Endometrial microvascular endothelial cells (primary cell): Measurements from ENCODE around the gene UBAP1. TPM values are rescaled to one million over a fixed set of nuclear protein-coding genes. Genes with fewer than 3 reads are reported as not detected.
"Not testable (repeated sequence)": the region's sequence is repeated elsewhere in the genome, so short reads cannot be mapped to it uniquely, and the experiment has no call there.

Experiments used
- in situ Hi-C: cut with HindIII; loops from 2 replicates; pipeline ENCODE4 v1.10.0; 2017; ENCODE audit warnings: low sequenced_read_pairs, low pct_unique_long_range_greater_than_20kb; ENCODE audit errors: inconsistent ontology term
- total RNA-seq: library from RNA; depleted of rRNA; stranded (reverse); fragments of >200 nt; gene quantifications from one replicate; pipeline ENCODE4 v1.2.3, GENCODE V29; 2015; ENCODE audit errors: inconsistent ontology term

UBAP1 gene
- total RNA-seq, 1 donor from 2014 or later, result 41.5 TPM

DNA sequence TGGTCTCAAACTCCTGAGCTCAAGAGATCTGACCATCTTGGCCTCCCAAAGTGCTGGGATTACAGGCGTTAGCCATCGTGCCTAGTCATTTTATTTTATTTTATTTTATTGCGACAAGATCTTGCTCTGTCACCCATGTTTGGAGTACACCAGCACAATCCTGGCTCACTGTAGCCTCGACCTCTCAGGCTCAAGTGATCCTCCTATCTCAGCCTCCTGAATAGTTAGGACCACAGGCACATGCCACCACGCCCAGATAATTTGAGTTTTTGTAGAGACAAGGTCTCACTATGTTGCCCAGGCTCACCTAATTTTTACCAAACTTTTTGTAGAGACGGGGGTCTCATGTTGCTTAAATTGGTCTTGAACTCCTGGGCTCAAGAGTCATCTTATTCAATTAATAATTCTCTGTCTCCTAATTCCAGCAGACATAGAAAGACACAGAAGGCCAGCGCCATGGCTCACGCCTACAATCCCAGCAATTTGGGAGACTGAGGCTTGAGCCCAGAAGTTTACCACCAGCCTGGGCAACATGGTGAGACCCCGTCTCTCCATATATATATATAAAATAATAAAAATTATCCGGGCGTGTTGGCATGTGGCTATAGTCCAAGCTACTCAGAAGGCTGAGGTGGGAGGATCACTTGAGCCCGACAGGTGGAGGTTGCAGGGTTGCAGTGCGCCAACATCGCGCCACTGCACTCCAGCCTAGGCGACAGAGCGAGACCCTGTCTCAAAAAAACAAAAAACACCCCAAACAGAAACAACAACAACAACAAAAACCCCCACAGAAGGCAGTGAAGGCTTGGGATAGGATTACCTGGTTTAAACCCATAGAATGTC, 1.0 kb upstream of the UBAP1 start:
- in situ Hi-C loops, result no loop called here

DNA sequence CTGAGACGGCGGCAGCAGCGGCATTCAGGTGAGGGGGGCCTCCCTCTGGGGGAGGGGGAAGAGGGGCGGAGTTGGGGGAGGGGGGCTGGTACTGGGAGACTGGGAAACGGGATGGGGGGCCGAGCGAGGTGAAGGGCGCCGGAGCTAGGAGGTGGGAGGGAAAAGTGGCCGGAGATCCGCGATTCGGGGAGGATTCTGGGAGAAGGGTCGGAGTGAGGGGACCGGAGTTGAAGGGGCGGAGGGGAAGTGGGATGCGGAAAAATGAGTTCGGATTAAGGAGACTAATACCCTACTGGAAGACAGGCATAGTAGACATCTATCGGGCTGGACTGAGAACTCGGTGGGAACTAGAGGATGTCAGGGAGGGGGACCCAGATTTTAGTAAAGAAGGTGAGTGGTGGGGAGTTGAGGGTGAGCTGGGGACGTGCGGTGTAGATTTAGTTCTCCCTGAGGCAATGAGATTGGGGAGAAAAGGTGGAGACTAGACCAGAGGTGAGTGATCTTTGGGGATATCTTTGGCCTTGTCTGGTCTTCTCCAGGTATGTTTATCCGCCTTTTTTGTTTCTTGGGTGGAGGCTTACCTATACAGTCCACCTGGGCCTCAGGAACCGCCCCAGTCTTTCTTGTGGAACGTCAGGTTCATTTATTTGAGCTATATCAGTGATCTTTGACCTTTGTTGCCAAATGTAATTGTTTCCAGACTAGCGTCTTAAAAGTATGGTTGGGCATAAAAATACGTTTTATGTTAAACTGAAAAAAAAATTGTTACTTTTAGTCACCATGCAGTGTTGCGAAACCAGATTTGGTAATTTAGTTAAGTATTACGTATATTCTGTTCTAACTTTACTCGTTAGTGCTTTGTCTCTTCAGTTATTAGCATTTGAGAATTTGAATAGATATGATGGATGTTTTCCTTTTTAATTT, 632 bp downstream of the UBAP1 start:
- in situ Hi-C loops, result no loop called here

DNA sequence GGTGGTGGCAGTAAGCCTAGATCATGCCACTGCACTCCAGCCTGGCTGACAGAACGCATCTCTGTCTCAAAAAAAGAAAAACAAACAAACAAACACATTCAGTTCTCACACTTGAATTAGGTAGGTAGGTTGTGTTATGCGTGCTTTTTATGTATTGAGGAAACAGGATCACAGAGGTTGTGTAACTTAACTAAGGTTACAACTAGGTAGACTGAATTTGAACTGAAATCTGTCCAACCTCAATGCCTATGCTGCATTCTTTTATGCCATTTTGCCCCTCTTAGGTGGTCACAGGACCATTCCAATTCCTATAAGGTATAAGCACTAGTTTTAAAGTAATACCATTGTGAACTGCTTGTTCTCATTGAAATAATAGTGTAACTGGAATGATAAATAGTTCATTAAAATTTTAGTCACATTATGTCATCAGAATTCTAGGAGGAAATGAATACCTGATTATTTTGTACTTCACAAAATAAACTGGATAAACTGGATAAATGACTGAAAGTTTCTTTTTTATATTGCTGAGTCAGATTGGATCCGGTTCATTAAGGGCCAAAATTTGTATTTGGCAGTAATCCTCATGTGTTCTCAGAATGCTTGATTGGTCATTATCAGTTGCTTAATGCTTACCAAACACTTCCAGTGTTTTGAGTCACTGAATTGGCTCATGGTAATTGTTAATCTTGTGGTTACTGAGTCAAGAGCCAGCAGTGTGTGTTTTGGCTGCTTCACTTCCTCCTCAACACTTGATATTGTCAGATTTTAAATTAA, 7.1 kb downstream of the UBAP1 start:
- in situ Hi-C loops, result no loop called here

DNA sequence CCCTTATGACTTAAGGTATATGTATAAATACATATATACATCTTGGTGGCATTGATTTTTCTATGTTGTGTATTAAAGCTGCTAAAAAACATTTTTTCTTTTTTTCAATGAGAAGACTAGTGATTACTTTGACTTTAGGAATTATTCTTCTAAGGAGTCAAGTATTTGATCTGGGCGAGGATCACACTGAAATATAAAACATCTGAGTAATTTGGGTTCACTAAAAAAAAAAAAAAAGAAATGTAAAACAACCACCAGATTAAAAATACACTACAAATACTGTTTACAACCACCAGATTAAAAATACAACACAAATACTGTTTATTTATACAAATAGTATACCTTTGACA, 9.0 kb downstream of the UBAP1 start:
- in situ Hi-C loops, result no loop called here

DNA sequence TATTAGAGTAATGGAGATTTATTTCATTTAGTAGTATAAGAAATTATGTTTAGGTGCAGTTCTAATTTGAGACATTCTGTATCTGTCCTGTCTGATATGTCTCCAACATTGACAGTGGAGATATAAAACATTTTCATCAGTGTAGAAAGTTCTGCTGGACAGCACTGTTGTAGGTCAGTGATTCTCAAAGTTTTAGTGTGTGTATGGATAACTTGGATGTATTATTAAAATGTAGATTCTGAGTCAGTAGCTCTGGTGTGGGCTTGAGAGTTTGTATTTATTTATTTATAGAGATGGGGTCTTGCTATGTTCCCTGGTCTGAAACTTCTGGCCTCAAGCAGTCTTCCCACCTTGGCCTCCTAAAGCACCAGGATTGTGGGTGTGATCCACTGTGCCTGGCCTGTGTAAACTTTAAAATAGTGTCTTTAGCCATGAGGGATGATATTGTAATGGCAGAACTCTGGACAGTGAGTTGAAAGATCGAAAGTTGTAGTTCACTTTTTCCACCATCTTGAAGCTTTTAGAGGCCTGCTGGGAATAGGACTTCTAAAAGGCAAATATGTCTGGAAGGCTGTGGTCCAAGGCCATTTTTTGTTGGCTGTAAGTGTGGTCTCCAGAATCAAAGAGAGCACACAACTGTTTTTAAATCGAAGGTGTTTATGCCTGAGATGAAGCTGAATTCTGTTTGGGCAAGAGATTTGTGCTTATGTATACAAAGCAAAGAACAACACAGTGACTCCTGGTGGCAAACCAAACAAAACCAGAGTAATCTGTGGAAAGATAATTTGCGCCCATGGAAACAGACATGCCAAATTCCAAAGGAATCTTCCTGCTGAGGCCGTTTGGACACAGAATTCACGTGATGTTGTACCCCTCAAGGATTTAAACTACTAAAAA, 12.4 kb downstream of the UBAP1 start:
- in situ Hi-C loops, result no loop called here

DNA sequence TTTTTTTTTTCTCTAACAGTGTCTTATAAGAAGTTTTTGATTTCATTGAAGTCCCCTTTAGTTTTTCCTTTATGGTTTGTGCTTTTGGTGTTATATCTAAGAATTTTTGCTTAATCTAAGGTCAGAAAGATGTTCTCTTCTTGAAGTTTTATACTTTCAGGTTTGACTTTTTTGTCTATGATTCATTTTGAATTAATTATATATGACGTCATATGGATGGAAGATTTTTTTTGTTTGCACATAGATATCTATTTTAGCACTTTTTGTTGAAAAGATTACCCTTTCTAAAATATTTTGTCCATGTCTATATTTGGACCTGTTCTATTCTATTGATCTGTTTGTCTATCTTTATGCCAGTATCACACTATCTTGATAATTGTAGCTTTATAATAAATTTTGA, 16.3 kb downstream of the UBAP1 start:
- in situ Hi-C loops, result no loop called here

DNA sequence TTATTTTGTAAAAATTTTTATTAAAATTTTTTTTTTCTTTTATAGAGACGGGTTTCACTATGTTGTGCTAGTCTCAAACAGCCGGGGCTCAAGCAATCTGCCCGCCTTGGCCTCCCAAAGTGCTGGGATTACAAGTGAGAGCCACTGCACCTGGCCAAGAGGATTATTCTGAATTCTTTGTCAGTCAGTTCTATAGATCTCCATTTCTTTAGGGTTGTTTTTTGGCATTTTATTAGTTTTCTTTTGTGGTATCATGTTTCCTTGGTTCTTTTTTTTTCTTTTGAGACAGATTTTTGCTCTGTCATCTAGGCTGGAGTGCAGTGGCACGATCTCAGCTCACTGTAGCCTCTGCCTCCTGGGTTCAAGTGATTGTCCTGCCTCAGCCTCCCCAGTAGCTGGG, 18.4 kb downstream of the UBAP1 start:
- in situ Hi-C loops, result not testable (repeated sequence)

DNA sequence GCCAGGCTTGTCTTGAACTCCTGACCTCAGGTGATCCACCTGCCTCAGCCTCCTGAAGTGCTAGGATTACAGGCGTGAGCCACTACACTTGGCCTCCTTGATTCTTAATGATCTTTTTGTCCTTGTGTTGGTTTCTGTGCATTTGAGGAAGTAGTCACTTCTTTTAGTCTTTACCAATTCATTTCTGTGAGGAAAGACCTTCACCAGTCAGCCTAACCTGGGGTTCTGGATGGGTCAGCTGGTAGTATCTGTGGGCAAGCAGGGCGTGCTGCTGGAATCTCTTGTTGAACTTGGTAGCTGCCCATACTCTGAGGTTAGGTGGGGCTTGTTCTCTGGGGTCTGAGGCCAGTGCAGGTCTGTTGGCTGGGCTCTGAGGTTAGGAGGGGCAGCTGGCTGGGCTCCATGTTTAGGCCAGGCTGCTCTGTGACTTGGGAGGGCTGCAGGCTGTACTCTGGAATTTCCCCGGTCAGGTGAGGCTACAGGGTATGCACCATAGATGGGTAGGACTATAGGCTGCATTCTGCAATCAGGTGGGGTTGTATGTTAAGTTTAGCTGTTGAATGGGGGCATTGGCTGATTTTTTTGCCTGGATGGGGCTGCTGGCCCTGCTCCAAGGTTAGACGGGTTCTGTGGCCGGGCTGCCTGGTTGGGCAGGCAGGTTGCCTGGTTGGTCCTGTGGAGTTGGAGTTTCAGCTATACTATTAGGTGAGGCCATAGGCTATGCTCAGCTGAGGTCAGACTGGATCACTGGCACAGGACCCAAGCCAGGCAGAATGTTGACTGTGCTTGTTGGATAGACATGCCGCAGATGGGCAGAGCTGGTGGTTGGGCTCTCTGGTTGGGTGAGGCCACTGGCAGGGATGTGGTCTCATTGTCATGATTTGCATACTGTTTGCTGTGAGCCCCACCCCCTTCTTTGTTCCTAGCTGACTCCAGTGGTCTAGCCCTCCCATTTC, 19.2 kb downstream of the UBAP1 start:
- in situ Hi-C loops, result no loop called here

DNA sequence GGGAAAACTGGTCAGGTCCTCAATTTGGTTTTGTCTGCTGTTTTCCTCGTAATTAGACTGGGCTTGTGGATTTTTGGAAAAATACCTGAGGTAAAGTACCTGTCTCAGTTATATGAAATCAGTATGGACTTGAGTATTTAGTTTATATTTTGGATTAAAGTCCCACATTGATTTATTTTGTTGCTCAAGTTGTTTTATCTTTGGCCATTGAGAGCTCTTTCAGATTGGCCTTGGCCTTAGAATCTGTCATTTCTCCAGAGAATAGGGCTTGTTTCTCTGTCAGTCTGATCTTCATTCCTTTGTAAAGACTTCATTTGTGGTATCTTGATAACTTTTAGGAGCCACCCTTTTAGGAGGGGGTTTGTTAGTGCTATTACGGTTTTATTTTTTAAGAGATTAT, 21.2 kb downstream of the UBAP1 start:
- in situ Hi-C loops, result no loop called here

DNA sequence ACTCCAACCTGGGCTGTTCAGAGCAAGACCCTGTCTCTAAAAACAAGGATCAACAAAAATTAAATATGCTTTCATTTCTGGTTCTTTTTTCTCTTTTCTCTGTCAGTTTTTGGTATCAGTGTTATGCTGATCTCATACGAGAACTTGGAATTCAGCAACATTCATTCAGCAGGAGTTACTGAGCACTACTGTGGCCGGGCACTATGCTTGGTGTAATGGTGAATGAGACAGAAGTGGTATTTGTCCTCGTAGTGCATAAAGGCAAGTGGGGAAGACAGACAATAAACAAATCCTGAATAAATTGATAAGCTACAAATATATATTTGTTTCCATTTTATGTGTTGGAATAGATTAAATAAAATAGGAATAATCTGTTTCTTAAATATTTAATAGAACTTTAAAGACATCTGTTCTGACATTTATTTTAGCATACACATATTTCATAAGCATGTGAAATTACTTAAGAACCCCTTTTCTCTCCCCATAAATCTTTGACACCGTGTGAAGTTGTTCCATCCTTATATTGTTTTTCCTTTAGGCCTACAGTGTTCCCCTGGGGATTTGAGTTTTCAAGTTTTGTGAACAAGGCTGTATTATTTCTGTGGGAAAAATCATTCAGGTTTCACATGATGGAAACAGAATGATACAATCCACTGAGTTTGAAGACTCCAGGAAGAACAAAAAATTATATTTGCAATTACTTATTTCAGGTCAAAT, 24.6 kb downstream of the UBAP1 start:
- in situ Hi-C loops, result no loop called here

DNA sequence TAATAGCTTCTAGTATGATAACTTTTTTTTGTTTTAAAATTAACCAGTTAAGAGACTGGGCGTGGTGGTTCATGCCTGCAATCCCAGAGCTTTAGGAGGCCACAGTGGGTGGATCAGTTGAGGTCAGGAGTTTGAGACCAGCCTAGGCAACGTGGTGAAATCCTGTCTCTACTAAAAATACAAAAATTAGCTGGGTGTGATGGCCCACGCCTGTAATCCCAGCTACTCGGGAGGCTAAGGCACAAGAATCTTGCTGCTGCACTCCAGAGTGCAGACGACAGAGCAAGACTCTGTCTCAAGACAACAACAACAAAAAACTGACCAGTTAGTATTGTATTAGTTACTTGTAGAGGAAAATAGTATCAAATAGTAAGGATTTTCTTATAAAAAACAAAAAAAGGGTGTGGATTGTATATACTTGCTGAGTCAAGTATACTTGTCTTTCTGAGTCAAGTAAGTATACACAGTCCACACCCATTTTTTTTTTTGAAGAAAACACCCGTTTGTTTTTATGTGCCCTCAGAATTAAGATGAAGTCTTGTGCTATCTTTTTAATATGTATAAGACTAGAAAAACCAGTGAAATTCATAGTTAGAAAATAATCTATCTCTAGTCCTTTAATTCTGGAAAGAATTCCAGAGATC, 25.3 kb downstream of the UBAP1 start:
- in situ Hi-C loops, result no loop called here

DNA sequence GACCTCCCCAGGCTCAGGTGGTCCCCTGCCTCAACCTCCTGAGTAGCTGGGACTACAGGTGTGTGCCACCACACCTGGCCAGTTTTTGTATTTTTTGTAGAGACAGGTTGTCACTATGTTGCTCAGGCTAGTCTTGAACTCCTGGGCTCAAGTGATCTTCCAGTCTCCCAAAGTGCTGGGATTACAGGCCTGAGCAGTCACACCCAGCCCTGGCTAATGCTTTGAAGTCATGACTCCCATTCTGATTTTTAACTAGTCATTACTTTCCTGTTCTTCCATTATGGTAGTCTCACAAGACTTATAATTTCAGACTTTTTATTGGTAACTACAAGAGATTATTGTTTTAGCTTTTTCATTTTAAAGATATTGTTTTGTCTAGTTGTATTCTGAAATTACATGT, 26.3 kb downstream of the UBAP1 start:
- in situ Hi-C loops, result no loop called here

DNA sequence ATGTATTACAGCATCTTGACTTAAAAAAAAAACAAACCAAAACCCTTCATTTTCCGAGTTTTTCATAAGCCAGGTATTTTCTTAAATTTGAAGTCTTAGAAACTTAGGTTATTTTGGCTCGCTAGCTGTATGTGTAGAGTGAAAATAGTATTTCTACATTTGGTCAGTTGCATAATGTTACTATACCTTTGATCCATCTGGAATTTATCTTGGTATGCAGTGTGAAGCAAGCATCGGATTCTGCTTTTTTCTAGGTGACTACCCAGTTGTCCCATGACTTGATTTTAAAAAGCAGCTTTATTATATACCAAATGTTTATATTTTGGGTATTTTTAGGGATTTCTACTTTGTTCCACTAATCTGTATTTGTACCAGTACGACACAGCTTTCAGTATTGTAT, 27.7 kb downstream of the UBAP1 start:
- in situ Hi-C loops, result no loop called here

DNA sequence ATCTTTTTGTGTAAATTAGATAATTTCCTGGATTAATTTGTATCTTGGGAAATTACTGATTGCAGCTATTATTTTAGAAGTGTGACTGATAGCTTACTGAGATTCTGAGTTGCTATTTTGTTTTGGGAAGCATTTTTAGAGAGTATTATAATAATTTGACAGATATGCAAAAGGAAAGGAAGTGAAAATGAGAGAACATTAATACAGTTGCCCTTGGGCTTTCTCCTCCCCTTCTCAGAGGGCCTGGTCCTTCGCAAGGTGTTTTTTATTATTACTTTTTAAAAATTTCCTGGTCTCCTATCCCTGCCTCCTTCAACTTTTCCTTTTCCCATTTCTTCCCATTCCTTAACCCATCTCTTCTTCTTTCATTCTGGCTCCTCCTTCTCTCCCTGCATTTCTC, 32.6 kb downstream of the UBAP1 start:
- in situ Hi-C loops, result no loop called here

DNA sequence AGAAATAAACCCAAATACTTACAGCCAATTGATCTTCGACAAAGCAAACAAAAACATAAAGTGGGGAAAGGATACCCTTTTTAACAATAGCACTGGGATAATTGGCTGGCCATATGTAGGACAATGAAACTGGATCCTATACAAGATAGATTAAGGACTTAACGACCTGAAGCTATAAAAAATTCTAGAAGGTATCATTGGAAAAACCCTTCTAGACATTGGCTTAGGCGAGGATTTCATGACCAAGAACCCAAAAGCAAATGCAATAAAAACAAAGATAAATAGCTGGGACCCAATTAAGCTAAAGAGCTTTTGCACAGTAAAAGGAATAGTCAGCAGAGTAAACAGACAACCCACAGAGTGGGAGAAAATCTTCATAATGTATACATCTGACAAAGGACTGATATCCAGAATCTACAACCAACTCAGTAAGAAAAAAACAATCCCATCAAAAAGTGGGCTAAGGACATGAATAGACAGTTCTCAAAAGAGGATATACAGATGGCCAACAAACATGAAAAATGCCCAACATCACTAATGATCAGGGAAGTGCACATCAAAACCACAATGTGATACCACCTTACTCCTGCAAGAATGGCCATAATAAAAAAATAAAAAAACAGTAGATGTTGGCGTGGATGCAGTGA, 35.6 kb downstream of the UBAP1 start:
- in situ Hi-C loops, result not testable (repeated sequence)

DNA sequence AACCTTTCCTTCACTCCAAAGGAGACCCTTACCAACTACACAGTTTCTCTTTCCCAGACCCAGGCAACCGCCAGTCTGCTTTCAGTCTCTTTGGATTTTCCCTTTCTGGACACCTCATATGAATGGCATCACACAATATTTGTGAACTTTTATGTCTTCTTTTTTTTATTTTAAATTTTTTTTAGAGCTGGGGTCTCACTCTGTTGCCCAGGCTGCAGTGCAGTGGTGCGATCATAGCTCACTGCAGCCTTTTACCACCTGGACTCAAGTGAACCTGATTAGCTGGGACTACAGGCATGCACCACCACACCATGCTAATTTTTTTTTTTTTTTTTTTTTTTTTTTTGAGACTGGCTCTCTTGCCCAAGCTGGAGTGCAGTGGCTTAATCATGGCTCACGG, 37.5 kb downstream of the UBAP1 start:
- in situ Hi-C loops, result no loop called here
